Mammary epithelial cell (primary cell): ENCODE measurements around the gene KIR3DL1.

Source experiments
- EZH2 ChIP-seq: IDR thresholded peaks from 2 replicates; pipeline ENCODE4 v1.6.1; 2012; ENCODE audit warnings: low read length, inconsistent platforms, borderline replicate concordance
- TF ChIP-seq, protein P1 (sequence below), 2 donors: IDR thresholded peaks in 1 of 2; conservative IDR thresholded peaks in 1 of 2; 2 replicates each; pipeline ENCODE4 v1.5.1; 2011 to 2012; ENCODE audit warnings: inconsistent platforms in 2 of 2, low read length in 2 of 2, mild to moderate bottlenecking in 2 of 2, control low read depth in 1 of 2, low read depth in 1 of 2; ENCODE audit not compliant: insufficient read depth in 1 of 2; ENCODE audit errors: extremely low read depth in 1 of 2

GRCh38 chr19:54792814-54793213, 23.5 kb upstream of the KIR3DL1 start:
- TF ChIP-seq, protein P1, sequence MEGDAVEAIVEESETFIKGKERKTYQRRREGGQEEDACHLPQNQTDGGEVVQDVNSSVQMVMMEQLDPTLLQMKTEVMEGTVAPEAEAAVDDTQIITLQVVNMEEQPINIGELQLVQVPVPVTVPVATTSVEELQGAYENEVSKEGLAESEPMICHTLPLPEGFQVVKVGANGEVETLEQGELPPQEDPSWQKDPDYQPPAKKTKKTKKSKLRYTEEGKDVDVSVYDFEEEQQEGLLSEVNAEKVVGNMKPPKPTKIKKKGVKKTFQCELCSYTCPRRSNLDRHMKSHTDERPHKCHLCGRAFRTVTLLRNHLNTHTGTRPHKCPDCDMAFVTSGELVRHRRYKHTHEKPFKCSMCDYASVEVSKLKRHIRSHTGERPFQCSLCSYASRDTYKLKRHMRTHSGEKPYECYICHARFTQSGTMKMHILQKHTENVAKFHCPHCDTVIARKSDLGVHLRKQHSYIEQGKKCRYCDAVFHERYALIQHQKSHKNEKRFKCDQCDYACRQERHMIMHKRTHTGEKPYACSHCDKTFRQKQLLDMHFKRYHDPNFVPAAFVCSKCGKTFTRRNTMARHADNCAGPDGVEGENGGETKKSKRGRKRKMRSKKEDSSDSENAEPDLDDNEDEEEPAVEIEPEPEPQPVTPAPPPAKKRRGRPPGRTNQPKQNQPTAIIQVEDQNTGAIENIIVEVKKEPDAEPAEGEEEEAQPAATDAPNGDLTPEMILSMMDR (conservative IDR thresholded peaks at IDR 0.05 in 1 of 2, IDR thresholded peaks at IDR 0.05 in 1 of 2; ENCODE audit: extremely low read depth in 1 of 2, insufficient read depth in 1 of 2, low read depth in 1 of 2, low read length in 2 of 2), result no peak
- no peak for TF ChIP-seq EZH2
